Measurements from ENCODE around the gene KBTBD3. TPM values are rescaled to one million over a fixed set of nuclear protein-coding genes. Genes with fewer than 3 reads are reported as not detected.
"Not testable (repeated sequence)": the region's sequence is repeated elsewhere in the genome, so short reads cannot be mapped to it uniquely, and the experiment has no call there.

The KBTBD3 gene
- total RNA-seq, 1 experiment from 2014 or later = 4.9 TPM

DNA sequence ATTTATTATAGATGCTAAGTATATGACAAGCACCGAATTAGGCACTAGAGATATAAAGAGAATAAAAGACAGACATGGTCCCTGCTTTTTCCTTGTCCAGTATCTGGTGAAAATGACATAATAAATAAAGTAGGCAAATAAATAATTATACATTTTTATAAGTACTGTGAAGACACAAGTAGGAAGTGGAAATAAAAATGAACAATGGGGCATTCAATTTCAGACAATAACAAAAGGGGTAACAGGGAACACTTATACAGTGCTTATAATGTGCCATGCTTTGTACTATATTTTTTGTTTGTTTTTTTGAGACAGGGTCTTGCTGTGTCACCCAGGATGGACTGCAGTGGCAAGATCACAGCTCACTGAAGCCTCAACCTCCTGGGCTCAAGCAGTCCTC is 4.3 kb downstream of the KBTBD3 start:
- no peak for DNase-seq (ENCODE audit: low read depth, low spot score)
- in situ Hi-C loops (cut with HindIII; ENCODE audit: low pct_unique_long_range_greater_than_20kb, low sequenced_read_pairs) = no loop called here

DNA sequence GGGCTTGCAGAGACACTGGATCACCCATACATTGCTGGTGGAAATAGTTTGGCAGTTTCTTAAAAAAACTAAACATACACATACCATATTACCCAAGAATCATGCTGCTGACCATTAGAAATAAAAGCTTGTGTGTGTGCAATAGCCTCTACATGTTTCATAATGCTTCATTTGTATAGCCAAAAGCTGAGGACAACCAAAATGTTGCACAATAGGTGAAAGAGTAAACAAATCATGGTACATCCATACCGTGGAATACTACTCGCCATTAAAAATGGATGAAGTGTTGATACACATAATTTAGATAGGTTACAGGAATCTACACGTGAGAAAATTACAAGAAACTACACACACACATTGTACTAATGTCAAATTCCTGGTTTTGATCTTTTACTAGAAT is 6.5 kb downstream of the KBTBD3 start:
- in situ Hi-C loops (cut with HindIII; ENCODE audit: low pct_unique_long_range_greater_than_20kb, low sequenced_read_pairs) = no loop called here

DNA sequence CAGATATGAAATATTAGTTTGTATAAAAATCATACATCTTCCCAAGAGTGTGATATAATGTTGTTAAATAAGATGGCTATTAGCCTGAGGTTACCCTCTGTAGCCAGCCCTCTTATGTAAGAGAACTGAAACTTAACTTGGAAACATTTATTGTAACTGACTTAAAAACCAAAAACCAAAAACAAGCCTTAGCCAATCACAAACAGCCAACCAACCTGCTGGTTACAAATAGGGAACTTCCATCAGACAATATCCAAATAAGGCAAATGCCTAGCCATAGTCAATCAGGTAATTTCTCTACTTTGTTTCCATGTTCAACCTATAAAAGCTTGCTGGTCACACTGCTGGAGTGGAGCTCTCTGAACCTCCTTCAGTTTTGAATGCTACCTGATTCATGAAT is 14.1 kb downstream of the KBTBD3 start:
- in situ Hi-C loops (cut with HindIII; ENCODE audit: low pct_unique_long_range_greater_than_20kb, low sequenced_read_pairs) = no loop called here
- DNase-seq (ENCODE audit: low read depth, low spot score) = no peak

More for the DNA sequence above, 6.5 kb downstream of the KBTBD3 start:
- no peak for DNase-seq (ENCODE audit: low read depth, low spot score)

DNA sequence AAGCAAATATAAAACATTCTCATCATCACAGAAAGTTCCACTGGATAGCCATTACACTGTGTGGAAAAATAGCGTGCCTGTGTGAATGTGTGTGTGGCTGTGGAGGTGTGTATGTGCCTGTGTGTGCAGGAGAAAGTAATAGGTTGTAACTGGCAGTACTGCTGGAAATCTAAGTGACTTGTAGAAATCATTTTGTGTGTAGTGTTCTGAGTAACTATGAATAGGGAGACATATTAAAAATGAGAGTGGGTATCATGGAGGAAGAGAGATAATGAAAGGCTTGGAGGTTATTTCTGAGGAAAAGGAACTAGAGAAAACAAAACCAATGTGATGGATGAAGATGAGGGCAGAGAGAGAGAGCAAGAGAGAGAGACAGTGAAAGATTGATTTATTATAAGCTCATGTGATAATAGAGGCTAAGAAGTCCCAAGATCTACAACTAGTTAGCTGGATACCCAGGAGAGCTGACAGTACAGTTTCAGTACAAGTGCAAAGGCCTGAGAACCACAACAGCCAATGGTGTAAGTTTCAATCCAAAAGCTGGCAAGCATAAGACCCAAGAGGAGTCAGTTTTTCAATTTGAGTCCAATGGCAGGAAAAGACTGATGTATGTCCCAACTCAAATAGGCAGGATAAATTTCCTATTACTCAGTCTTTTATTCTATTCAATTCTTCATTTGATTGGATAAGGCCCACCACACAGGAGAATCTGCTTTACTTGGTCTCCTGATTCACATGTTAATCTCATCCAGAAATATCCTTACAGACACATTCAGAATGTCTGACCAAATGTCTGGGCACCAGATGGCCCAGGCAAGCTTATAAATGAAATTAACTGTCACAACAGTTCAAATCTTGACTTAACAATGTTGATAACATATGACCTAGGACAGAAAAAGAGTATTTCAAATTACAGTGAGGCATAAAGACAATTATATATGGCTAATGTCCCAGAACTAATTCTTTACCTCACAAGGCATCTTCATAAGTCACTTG is 14.9 kb downstream of the KBTBD3 start:
- in situ Hi-C loops (cut with HindIII; ENCODE audit: low pct_unique_long_range_greater_than_20kb, low sequenced_read_pairs) = no loop called here
- no peak for DNase-seq (ENCODE audit: low read depth, low spot score)

DNA sequence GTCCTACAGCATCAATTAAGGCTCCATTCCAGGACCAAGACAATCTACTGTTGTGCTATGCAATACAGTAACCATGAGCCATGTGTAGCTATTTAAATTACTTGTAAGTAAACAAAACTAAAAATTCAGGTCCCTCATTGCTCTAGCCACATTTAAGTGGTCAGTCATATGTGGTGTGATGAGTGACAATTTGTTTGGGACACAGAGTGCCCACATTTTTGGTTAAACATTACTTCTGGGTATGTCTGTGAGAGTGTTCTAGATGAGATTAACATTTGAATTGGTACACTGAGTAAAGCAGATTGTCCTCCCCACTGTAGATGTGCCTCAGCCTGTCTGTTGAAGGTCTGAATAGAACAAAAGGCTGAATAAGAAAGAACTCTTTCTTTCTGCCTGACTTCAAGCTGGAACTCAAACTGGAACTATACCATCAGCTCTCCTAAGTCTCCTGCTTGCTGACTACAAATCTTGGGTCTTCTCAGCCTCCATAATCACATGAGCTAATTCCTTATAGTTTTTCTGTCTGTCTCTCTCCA is 15.8 kb downstream of the KBTBD3 start:
- in situ Hi-C loops (cut with HindIII; ENCODE audit: low pct_unique_long_range_greater_than_20kb, low sequenced_read_pairs) = no loop called here
- DNase-seq (ENCODE audit: low read depth, low spot score) = no peak

DNA sequence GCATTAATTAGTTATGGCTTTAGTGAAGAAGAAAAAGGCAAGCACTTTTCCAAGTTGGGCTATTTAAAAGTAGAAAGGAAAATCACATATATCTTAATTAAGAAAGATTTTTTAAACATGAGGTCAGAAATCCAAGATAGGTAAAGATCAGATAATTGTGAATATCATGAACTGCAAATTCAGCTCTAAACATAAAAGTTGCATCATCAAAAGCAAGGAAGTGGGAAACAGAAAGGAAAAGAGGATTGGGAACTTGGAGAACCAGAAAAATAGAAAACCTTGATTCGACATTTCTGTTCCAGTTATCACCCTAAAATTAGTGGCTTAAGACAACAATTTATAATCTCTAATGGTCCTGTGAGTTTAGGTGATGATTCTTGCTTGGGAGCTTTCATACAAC is 17.5 kb downstream of the KBTBD3 start:
- in situ Hi-C loops (cut with HindIII; ENCODE audit: low pct_unique_long_range_greater_than_20kb, low sequenced_read_pairs) = no loop called here
- DNase-seq (ENCODE audit: low read depth, low spot score) = no peak

DNA sequence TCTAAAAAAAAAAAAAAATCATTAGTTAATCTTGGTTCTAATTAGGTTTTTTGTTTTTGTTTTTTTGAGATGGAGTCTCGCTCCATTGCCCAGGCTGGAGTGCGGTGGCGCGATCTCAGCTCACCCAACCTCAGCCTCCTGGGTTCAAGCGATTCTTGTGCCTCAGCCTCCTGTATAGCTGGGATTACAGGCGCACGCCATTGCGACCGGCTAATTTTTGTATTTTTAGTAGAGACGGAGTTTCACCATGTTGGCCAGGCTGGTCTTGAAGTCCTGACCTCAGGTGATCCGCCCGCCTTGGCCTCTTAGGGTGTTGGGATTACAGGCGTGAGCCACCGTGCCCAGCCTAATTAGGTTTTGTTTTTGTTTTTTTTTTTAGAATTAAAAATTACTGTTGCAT is 18.8 kb downstream of the KBTBD3 start:
- DNase-seq (ENCODE audit: low read depth, low spot score); in situ Hi-C loops (cut with HindIII; ENCODE audit: low pct_unique_long_range_greater_than_20kb, low sequenced_read_pairs): not testable (repeated sequence)

DNA sequence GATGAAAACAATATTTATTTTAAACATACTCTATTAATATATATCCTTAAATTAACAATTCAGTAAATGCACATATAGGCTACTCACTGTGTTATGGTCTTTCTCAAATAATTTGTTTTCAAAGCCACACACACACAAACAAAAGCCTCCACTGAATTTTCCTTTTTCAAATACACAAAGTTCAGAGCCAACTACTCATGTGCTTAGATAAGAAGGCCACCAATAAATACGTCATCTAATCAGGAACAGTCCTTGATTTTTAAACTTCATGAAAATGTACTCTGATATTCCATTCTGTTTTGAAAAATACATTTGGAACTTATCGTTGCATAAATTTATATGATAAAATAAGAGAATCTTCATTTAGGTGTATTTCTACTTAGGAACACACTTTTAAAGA is 26.0 kb downstream of the KBTBD3 start:
- no peak for DNase-seq (ENCODE audit: low read depth, low spot score)
- in situ Hi-C loops (cut with HindIII; ENCODE audit: low pct_unique_long_range_greater_than_20kb, low sequenced_read_pairs) = no loop called here

DNA sequence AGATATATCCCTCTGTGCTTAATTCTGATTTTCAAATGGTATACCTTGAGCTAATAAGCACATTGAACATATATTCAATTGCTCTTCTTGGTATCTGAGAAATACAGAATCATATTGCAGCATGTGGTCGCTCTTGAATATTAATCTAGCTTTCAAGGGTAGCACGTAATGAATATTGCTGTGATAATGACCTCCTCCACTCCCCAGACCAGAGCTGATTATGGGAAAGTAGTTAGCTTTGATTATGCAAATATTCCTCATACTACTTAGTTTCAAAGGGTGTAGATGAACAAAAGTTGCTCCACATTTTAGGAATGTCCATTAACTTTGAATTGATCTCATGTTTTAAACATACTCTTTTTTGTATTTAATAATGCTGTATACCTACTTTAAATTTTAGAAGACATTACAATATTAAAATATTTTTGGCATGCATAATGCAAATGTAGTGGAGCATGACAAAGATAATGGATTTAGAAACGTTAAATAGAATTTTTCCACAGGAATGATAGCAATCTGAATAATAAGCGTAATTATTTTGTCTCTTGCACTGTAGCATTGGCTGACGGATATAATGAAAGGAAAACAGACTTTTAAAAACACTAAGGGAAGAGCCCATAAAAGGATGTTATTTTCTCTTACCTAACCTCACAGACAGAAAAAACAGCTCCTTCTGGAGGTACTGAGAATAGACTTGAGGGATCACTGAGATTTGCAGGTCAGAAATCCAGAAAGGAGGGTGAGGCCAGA is 27.2 kb downstream of the KBTBD3 start:
- no peak for DNase-seq (ENCODE audit: low read depth, low spot score)
- in situ Hi-C loops (cut with HindIII; ENCODE audit: low pct_unique_long_range_greater_than_20kb, low sequenced_read_pairs) = no loop called here

DNA sequence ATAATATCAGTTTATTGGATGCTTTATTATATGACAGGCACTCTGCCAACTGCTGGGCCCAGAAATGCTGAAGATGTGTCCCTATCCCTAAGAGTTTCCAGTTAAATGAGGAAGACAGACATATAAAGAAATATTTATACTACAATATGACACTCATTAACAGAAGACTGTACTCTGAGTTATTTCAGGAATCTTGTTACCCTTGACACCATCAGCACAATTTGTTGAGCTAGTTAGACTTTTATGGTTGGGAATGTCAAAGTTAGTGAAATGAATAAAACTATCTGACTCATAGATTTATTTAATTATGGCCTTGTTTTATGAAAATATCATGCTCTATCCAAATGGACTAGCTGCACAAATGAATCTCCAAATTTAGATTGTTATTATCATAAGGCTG is 29.5 kb downstream of the KBTBD3 start:
- DNase-seq (ENCODE audit: low read depth, low spot score) = no peak
- in situ Hi-C loops (cut with HindIII; ENCODE audit: low pct_unique_long_range_greater_than_20kb, low sequenced_read_pairs) = no loop called here

DNA sequence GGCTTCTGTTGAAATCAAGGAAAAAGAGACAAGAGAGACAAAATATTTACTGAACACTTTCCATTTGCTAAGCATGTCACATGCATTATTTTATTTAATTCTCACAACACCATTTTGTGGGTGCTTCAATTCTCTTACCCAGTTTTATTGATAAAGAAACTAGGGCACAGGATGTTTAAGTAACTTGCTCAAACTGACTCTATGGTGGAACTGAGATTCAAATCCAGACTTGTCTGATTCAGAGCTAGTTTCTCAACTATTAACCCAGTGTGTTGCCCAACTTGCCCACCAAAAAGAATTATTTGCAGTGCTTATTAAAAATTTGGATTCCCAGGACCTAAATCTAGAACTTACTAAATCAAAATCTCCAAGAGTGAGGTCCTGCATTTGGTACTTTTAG is 33.6 kb downstream of the KBTBD3 start:
- in situ Hi-C loops (cut with HindIII; ENCODE audit: low pct_unique_long_range_greater_than_20kb, low sequenced_read_pairs) = no loop called here
- DNase-seq (ENCODE audit: low read depth, low spot score) = no peak

DNA sequence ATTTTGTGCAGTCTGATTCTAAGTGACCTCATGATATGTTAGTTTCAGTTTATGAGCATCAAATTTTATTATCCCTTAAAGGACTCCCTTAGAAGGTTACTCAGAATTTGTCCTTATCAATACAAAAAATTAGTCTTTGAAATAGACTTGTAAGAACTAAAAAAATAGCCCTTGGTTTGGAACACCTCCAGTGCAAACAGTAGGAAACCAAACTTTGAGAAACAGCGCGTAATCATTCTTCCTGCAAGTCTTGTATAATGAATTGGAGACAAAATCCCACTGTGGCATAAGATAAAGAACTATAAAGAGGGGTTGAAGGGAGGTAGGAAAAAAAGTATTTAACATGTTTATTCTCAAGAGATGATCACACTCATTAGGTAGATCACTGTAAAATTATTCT is 44.3 kb downstream of the KBTBD3 start:
- DNase-seq (ENCODE audit: low read depth, low spot score) = no peak
- in situ Hi-C loops (cut with HindIII; ENCODE audit: low pct_unique_long_range_greater_than_20kb, low sequenced_read_pairs) = no loop called here

DNA sequence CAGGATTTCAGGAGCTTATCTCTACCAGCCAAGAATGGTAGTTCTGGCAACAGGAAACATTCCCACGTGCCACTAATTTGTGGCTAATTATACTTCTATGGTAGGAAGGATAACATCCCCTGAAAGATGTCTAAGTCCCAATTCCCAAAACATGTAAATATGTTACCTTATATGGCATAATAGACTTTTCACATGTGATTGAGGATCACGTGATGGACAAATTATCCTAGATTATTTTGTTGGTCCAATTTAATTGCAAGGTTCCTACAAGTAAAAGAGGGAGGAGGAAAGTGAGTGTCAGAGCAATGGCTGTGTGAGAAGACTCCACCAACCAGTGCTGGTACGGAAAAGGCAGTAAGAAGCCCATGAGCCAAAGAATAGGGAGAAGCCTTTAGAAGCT is 45.2 kb downstream of the KBTBD3 start:
- no peak for DNase-seq (ENCODE audit: low read depth, low spot score)
- in situ Hi-C loops (cut with HindIII; ENCODE audit: low pct_unique_long_range_greater_than_20kb, low sequenced_read_pairs) = no loop called here

DNA sequence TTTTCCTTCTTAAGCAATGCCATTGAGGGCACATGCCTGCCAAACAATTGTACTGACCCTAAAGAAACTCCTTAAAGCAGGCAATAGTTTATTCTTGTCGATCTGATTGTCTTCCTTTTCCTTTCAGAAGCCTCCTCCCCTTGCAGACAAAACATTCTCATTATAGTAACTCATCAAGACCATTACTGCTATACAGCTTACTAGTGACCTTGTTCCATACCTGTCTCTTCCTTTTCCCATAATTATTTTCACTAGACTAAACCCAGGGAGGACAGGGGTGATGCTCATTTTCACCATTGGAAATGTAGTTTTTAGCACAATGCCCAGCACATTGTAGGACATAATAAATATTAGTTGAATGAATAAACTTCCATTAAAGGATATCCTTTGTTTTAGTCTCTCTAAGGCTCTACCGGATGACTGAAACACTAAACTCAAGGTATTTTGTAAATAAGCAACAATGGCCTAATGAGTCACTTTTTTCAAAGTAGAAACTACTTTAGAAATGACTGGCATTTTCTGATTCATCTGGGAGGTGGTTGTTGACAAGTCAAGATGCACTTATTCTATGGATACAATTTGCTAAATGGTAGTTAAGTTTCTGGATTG is 45.8 kb downstream of the KBTBD3 start:
- in situ Hi-C loops (cut with HindIII; ENCODE audit: low pct_unique_long_range_greater_than_20kb, low sequenced_read_pairs) = no loop called here
- no peak for DNase-seq (ENCODE audit: low read depth, low spot score)

DNA sequence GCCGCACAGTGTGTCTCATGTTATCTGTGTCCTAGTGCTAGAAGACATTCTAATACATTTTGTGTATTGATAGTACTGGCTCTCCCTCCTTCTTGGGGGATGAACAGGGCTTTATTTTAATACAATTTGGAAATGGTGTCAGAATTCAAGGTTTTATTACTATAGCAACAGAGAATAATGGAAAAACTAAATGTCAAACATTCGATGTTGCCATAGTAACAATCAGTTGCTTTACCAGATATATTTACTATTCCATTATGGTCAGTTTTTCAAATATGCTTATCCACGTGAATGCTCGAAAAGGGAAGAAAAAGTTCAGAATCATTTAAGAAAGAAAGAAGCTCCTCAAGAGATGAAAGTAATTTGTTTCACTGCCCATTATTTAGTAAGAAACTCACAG is 46.5 kb downstream of the KBTBD3 start:
- in situ Hi-C loops (cut with HindIII; ENCODE audit: low pct_unique_long_range_greater_than_20kb, low sequenced_read_pairs) = no loop called here
- no peak for DNase-seq (ENCODE audit: low read depth, low spot score)

DNA sequence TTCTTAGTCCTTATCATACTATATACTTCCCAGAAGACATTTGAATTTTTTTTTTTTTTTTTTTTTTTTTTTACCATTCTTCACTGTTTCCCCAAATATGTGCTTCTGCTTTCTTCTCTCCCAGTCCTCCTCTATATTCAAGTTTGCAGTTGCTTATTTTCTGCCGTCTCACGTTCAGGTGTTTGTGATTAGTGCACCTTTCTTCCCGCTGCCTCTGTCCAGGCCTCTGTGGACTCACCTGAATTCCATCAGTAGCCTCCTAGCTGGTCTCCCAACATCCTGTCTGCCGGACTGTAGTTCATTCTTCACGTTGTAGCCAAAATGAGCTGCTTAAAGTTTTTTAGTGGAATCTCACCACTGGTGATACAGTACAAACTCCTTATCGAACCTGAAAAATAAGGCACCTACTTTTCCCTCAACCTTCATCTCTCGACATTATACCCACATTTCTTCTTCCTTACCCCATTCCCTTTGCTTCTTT is 54.3 kb downstream of the KBTBD3 start:
- no peak for DNase-seq (ENCODE audit: low read depth, low spot score)
- in situ Hi-C loops (cut with HindIII; ENCODE audit: low pct_unique_long_range_greater_than_20kb, low sequenced_read_pairs) = no loop called here

DNA sequence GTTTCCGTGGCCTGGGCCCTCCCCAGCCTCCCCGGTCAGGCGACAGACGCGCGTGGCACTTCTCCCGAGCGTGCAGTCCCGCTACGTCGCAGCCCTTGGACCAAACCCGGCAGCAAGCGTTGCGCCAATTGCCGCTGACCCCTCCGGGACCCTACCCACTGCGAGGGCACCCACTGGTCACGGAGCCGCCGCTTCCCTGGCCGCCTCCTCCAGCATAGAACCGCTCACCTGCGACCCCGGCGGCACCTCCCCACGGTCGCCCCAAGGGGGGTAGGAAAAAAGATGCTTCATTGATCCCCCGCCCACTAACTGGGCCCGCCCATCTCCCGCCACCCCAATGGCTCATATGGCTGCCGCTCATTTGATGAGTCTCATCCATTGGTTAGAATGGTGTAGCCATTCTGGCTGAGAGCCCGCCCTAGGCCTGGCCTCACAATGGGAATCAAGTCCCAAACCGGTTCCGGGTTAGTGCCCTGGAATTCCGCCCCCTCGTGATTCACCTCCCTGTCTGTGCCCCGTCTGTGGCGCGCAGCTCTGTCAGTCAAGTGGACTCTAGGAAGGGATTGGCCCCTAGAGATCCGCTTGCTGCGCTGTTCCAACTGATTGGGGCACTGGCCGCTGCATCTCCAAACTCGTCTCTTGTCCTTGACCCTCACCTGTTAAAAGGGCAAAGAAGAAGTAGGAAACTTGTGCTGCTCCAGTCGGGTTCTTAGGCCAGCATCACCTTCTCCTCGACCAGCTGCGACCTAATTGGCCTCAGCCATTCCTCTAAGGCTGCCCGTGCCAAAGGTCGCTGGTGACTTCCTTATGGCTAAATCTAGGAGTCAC is 55.0 kb downstream of the KBTBD3 start, which contains the start of gene MSANTD4:
Gene MSANTD4, minus strand, starts transcription at position 274 of the 828 bp plus-strand sequence. CDS start 11,323 bp downstream, outside the sequence.
- peak; percentile 98 for DNase-seq (ENCODE audit: low read depth, low spot score)
- in situ Hi-C loops (cut with HindIII; ENCODE audit: low pct_unique_long_range_greater_than_20kb, low sequenced_read_pairs) = no loop called here
